SK-N-SH treated with all-trans-retinoic acid at 6 μM for 48 hours (cell line): Measurements from ENCODE around the gene SPIRE2.

Experiments used
- ESRRG ChIP-seq: fragments of 250-450 bp; sonication (Bioruptor Pico); IDR thresholded peaks from 2 replicates; pipeline ENCODE4 v1.6.1; 2021; ENCODE audit warnings: mild to moderate bottlenecking
- GLIS3 ChIP-seq: fragments of 250-450 bp; sonication (Bioruptor Pico); IDR thresholded peaks from 2 replicates; pipeline ENCODE4 v1.5.0; 2020; ENCODE audit warnings: mild to moderate bottlenecking, moderate library complexity
- ISL1 ChIP-seq: fragments of 250-450 bp; sonication (Bioruptor Pico); IDR thresholded peaks from 2 replicates; pipeline ENCODE4 v2.1.2; 2022; ENCODE audit warnings: mild to moderate bottlenecking, moderate library complexity
- PPARA ChIP-seq: fragments of 250-450 bp; sonication (Bioruptor Pico); IDR thresholded peaks from 2 replicates; pipeline ENCODE4 v1.5.0; 2020; ENCODE audit warnings: mild to moderate bottlenecking, borderline replicate concordance
- RARB ChIP-seq: fragments of 250-450 bp; sonication (Bioruptor Pico); IDR thresholded peaks from 2 replicates; pipeline ENCODE4 v1.8.0; 2021; ENCODE audit warnings: mild to moderate bottlenecking, moderate library complexity
- TCF4 ChIP-seq: fragments of 250-450 bp; sonication (Bioruptor Pico); IDR thresholded peaks from 2 replicates; pipeline ENCODE4 v1.8.0; 2021; ENCODE audit warnings: mild to moderate bottlenecking, moderate library complexity, borderline replicate concordance
- ZC3H10 ChIP-seq: fragments of 250-450 bp; sonication (Bioruptor Pico); IDR thresholded peaks from 2 replicates; pipeline ENCODE4 v1.5.1; 2021; ENCODE audit warnings: mild to moderate bottlenecking, moderate library complexity
- ZFP30 ChIP-seq: fragments of 450-650 bp; formaldehyde crosslinking; IDR thresholded peaks from 2 replicates; pipeline ENCODE4 v1.5.0; 2022; ENCODE audit warnings: mild to moderate bottlenecking, moderate library complexity
- ZNF8 ChIP-seq: fragments of 450-650 bp; formaldehyde crosslinking; IDR thresholded peaks from 2 replicates; pipeline ENCODE4 v1.5.0; 2020; ENCODE audit warnings: mild to moderate bottlenecking, moderate library complexity
- TF ChIP-seq, protein P1 (sequence below): fragments of 250-450 bp; sonication (Bioruptor Pico); IDR thresholded peaks from 2 replicates; pipeline ENCODE4 v1.5.1; 2020; ENCODE audit warnings: low read depth, mild to moderate bottlenecking, moderate library complexity
- TF ChIP-seq, protein P2 (sequence below): fragments of 250-450 bp; sonication (Bioruptor Pico); IDR thresholded peaks from 2 replicates; pipeline ENCODE4 v1.8.0; 2020; ENCODE audit warnings: mild to moderate bottlenecking, moderate library complexity, borderline replicate concordance
- TF ChIP-seq, protein P3 (sequence below): fragments of 250-450 bp; sonication (Bioruptor Pico); IDR thresholded peaks from 2 replicates; pipeline ENCODE4 v1.5.0; 2020; ENCODE audit warnings: mild to moderate bottlenecking, moderate library complexity

DNA sequence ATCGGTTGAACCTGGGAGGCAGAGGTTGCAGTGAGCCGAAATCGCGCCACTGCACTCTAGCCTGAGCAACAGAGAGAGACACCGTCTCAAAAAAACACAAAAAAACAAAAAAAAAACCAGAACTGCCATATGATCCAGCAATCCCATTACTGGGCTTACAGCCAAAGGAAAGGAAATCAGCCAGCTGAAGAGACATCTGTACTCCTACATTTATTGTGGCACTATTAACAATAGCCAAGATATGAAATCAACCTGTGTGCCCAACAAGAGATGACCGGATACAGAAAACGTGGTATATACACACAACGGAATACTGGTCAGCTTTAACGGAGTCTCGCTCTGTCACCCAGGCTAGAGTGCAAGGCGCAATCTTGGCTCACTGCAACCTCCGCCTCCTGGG is 26.5 kb upstream of the SPIRE2 start:
- TF ChIP-seq ISL1 (no peak), ZFP30 (CRISPR knock-in tag) (no peak), ZC3H10 (CRISPR knock-in tag) (no peak), TCF4 (CRISPR knock-in tag) (no peak), ESRRG (CRISPR knock-in tag) (no peak), ZNF8 (CRISPR knock-in tag) (no peak), GLIS3 (CRISPR knock-in tag) (no peak), RARB (no peak), PPARA (CRISPR knock-in tag) (no peak)
- TF ChIP-seq, protein P1, sequence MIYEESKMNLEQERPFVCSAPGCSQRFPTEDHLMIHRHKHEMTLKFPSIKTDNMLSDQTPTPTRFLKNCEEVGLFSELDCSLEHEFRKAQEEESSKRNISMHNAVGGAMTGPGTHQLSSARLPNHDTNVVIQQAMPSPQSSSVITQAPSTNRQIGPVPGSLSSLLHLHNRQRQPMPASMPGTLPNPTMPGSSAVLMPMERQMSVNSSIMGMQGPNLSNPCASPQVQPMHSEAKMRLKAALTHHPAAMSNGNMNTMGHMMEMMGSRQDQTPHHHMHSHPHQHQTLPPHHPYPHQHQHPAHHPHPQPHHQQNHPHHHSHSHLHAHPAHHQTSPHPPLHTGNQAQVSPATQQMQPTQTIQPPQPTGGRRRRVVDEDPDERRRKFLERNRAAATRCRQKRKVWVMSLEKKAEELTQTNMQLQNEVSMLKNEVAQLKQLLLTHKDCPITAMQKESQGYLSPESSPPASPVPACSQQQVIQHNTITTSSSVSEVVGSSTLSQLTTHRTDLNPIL, result no peak
- TF ChIP-seq, protein P2, sequence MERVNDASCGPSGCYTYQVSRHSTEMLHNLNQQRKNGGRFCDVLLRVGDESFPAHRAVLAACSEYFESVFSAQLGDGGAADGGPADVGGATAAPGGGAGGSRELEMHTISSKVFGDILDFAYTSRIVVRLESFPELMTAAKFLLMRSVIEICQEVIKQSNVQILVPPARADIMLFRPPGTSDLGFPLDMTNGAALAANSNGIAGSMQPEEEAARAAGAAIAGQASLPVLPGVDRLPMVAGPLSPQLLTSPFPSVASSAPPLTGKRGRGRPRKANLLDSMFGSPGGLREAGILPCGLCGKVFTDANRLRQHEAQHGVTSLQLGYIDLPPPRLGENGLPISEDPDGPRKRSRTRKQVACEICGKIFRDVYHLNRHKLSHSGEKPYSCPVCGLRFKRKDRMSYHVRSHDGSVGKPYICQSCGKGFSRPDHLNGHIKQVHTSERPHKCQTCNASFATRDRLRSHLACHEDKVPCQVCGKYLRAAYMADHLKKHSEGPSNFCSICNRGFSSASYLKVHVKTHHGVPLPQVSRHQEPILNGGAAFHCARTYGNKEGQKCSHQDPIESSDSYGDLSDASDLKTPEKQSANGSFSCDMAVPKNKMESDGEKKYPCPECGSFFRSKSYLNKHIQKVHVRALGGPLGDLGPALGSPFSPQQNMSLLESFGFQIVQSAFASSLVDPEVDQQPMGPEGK (CRISPR knock-in tag), result no peak
- TF ChIP-seq, protein P3, sequence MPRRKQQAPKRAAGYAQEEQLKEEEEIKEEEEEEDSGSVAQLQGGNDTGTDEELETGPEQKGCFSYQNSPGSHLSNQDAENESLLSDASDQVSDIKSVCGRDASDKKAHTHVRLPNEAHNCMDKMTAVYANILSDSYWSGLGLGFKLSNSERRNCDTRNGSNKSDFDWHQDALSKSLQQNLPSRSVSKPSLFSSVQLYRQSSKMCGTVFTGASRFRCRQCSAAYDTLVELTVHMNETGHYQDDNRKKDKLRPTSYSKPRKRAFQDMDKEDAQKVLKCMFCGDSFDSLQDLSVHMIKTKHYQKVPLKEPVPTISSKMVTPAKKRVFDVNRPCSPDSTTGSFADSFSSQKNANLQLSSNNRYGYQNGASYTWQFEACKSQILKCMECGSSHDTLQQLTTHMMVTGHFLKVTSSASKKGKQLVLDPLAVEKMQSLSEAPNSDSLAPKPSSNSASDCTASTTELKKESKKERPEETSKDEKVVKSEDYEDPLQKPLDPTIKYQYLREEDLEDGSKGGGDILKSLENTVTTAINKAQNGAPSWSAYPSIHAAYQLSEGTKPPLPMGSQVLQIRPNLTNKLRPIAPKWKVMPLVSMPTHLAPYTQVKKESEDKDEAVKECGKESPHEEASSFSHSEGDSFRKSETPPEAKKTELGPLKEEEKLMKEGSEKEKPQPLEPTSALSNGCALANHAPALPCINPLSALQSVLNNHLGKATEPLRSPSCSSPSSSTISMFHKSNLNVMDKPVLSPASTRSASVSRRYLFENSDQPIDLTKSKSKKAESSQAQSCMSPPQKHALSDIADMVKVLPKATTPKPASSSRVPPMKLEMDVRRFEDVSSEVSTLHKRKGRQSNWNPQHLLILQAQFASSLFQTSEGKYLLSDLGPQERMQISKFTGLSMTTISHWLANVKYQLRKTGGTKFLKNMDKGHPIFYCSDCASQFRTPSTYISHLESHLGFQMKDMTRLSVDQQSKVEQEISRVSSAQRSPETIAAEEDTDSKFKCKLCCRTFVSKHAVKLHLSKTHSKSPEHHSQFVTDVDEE (CRISPR knock-in tag), result no peak
